Fibroblast of gingiva (primary cell): Measurements from ENCODE around the gene TGFBR2.
A peak's percentile ranks its signal among the peaks of the same experiment; 100 is the strongest.

Source experiments
- DNase-seq: peaks from one replicate; pipeline ENCODE4 v3.0.0-alpha.2; 2011; ENCODE audit warnings: low read depth

The TGFBR2 gene

DNA sequence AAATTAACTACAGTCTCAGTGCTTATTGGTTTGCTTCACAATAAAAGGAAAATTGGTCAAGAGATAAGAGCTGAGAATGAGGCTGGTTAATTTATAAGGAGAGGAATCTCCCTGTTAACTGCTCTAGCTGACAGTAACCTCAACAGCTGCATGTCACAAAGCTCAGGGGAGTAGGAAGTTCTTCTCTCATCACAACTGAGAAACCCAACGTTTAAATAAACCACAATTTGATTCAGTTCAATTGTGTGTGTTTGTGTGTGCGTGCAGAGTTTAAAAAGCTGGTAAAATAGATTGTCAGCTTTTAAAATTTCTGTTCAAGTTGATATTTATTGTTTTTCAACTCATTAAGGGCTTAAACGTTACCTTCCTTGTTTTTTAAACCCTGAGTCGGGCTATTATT lies 3.5 kb upstream of the TGFBR2 start:
- no peak for DNase-seq

DNA sequence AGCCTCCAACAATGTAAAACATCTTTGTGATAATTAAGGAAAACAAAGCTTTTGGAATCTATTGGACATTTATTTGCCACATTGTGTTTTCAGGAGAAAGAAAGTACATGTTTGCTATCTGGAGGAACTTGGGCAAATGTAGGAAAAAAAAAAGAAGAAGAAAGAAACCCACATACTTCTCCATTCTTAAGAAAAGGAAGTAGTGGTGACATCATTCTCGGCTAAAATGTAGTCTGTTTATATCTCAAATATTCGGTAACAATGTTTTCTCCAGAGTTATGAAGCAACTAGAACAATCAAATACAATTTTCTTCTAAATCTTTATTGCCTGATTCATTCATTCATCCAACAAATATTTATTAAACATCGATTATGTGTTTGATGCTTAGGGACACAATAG lies 2.3 kb upstream of the TGFBR2 start:
- peak; percentile 41 for DNase-seq

DNA sequence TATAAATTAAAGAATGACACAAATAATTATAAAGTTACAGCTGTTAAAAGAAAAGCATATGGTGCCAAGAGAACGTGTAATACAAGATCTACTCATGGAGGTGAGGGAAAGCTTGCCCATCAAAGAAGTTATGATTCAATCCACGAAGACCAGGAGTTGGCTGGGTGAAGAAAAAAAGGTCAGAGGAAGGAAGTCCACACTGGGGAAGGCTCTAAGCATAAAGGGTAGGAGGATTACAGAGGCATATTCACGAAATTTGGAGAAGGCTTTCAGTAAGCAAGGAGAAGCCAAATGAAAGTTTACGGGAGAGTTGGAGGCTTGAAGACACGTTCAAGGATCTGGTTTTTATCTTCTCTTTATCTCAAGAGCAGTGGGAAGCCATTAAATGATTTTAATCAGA lies 1.8 kb upstream of the TGFBR2 start:
- no peak for DNase-seq

DNA sequence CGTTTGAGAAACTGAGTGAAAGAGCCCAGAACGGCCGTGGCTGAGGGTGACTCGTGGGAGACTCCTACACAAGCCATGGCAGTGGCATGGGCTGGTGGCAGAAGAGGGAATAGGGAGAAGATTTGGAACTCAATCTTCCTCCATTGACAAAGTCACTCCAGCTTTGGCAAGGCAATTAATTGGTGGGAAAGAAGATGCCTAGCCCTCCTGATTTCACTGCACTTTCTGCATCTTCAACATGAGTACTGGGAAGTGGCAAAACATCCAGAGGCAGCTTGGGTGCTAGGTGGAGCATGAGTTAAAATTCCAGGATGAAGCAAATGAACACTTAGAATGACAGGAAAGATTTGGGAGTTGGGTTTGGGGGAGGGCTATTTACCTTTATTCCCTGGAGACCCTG lies 1.4 kb upstream of the TGFBR2 start:
- DNase-seq = no peak

DNA sequence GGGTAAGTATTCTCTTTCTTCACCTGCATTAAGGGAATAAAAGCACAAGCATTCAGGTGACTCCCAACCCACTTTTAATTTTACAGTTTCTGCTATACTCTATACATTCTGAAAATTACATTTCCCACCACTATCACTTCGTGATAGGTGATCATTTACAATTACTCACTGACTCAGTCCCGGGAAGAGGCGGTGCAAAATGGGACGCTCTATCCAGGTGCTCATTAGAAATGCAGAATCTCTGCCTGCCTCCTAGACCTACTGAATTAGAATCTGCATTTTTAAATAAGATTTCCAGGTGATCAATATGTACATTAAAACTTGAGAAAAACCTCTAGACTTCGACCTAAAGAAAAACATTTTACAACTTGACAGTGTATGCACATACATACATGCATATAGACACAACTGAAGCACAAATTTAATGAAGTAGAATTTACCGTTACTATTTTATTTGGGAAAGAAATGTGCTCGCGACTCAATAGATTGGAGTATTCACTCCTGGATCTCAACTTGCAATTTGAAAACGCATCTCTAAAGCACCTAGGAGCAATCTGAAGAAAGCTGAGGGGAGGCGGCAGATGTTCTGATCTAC lies 598 bp upstream of the TGFBR2 start:
- no peak for DNase-seq

DNA sequence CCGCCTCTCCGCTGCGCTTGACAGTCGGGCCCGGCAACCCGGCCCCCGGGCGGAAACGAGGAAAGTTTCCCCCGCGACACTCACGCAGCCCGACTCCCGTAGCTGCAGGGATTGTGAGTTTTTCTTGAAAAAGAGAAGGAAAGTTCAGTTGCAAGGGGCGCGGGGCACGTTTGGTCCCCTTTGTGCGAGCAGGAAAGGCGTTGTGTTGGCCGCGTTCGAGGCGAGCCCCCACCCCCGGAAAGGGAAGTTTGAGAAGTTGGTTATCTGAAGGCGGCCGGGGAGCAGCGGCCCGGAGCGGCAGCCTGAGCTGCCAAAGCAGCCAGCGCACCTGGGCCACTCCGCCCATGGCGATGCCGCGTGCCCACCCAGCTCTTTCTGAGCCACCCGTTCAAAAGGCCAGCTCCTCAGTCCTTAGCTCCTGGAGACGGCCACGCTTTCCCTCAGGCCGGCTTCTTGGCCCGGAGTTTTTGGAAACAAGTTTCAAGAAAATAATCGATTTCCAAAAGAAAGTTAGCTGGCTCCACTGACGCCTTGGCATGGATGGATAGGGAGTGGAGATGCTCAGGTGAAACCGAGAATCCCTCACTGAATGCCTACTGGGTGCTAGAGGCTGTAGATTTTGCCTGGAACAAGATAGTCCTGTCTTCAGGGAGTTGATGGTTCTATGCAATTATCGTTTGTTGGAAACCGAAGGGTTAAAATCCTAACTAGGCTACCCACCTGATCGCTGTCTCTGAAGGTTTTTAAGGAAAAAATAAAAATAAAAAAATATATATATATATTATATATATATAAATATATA lies 832 bp downstream of the TGFBR2 start:
- peak; percentile 18 for DNase-seq

DNA sequence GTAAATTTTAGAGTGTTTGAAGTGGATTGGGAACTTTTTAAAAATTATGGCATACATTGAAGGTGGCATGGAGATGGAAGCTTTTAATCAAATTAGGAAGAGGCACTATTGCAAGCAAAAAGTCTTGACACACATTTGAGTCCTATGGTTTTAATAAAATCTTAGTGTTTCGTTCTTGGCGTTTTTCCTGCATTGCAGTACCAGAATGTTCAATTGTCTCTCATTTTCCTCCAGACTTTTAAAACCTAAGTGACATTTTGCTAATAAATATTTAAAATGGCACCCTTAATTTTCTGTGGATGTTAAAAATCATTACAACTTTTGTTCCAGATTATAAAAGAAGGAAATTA lies 2.2 kb downstream of the TGFBR2 start:
- DNase-seq = peak; percentile 12

DNA sequence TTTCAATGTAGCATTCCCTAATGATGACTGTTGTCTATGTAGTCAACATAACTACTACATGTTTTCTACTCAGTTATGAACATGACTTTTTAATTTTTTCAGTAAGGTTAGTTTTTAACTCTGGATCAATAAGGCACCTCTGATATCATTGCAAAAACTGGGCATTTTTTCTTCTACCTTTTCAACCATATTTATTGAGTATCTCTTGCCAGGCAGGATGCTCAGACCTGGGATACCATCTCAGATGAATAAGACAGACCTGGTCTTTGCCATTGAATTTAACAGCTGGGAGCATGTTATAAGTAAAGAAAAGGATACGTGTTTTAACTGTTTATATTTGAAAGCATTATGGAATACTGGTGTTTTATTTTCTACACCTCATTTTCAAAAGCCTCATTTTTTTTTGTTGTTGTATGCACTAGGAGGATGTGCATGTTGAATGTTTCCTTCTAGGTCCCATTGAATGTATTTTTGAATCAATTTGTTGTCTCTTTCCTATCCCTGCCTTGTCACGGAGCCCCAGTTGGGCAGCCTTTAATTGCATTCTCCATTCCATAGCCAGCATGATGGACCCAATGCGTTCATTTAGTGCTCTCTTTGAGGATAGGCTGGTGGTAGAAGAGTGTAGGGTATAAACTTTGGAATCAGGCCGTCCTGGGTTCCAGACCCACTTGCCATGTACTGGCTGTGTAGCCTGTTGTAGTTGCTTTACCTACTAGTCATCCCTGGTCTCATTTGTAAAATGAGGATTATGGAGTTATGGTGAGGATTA lies 3.7 kb downstream of the TGFBR2 start:
- no peak for DNase-seq

DNA sequence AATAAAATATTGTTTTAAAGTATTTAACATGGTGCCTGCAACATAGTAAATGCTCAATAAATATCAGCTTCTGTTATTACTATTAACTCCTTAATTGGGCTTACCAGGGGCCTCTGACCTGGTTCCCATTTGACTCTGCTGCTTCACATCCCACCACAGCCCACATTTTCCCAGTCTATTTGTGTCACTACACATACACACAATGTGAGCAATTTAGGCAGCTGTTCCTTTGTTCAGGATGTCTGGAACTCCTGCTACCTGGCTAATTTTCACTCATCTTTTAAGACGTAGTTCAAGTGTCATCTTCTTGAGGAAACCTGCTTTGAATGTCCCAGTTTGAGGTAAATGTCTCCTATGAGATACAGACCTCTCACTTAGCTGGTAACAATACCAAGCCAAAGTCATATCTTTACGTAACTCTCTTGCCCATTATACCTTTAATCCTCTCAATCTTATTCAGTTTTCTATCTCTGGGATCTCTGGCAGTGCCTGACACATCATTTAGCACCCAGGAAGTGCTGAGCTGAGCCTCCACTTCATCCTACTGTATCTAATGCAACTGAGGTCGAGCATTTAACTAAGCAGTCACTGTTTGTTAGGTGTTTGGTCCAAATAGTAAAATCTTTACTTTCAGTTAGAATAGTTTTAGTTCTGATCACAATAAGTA lies 4.4 kb downstream of the TGFBR2 start:
- DNase-seq = no peak

DNA sequence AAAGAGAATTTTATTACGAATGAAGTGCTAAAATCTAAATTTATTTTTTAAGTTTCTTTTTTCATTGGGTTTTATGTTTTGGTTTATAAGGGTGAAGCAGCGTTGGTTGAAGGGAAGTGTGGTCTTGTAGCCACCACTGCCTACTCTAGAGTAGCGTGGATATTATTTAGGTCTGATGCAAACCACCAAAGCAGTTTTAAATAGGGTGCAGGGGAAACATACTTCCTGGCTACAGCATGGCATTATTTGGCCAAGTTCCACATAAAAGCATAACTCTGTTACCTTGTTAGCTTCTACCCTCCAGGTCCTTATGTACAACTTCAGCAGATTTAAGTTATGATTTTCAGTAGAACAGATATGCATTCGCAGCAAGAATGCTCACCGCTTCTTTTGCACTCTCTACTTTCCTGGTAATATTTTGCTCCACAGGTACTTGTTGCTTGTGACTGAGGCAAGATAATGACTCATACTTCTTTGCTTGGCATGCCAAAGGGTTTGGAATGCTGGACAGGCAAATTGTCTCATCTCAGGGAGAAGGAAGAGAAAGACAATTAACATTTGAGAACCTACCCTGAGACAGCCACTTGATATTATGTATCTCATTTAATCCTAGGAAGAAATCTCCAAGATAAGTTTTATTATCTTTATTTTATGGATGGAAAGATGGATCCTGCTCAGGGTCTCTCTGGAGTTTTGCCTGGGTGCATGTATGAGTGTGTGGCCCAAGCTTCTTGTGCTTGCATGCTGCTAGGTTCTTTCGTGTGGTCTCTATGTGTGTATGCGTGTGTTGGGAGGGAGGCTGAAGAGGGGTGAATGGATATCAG lies 5.4 kb downstream of the TGFBR2 start:
- DNase-seq = peak; percentile 27

DNA sequence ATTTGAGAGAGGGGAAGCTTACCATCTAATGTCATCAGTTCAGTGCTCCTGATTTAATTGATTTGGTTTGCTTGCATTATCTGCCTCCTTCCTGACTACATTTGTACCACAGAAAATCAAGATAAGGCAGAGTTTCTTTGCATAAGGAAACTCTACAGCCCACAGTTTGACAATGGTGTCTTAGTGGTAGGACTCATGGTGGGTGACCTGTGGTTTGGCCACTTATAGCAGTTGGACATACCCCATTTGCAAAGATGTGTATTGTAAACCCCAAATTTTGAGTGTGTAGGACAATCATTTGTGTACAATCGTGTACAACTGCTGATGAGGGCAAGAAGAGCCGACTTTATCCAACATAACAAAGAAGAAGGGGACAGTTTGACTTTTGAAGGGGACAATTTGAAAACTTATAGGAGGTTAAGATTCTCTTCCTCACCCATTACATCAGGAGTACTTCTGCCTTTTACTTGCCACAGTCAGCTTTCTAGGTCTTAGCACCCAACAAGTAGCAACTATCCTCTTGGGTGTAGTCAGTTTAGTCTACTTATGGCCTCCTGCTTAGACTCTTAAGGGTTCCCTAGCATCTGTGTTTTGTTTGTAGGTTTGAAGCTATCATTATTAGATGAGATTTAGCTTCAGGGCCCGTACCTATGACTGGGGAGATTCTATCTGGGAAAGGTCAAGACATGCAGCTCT lies 6.2 kb downstream of the TGFBR2 start:
- no peak for DNase-seq

DNA sequence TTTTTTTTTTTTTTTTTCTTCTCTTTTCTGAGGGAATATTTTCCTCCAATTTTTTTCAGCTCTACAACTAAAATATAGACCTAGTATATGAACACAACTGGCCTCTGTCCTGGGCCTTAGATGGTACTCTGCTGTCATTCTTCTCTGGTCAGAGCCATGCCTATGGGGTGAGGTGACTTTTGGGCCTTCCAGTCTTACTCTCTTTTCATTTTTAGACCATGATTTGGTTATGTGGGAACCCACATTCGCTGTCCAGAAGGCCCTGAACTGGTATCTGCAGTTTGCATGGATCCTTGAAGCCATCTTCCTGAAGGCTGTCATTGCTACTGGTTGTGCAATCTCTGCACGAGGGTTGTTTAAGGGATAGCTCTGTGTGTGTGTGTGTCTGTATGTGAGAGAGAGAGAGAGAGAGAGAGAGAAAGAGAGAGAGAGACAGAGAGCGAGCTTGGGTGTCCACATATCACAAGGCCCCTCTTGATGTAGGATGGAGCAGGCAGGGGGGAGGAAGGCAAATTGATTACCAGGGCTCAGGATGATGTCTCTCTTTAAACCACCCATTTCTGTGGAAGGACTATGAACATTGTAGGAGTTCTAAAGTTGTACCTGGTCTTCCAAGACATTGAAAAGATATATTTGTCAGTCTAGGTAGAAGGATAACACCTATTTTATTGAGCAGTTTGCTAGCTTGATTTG lies 6.9 kb downstream of the TGFBR2 start:
- DNase-seq = peak; percentile 14

DNA sequence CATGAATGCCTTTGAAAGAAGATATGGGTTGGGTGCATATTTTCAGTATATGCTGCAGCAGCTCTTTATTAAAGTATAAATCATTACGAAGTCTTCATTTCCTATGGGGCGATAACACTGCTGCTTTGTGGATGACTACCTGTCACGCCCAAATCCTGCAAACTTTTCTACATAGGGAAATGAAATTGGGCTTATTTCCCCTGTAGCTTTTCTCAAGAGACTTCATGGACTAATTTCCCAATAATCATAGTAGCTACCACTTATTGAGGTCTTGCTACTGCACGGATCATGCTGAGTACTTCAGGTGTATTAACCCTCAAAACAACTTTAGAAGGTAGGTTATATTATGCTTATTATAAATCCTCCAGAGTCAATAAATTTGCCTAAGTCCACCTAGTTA lies 8.0 kb downstream of the TGFBR2 start:
- no peak for DNase-seq

DNA sequence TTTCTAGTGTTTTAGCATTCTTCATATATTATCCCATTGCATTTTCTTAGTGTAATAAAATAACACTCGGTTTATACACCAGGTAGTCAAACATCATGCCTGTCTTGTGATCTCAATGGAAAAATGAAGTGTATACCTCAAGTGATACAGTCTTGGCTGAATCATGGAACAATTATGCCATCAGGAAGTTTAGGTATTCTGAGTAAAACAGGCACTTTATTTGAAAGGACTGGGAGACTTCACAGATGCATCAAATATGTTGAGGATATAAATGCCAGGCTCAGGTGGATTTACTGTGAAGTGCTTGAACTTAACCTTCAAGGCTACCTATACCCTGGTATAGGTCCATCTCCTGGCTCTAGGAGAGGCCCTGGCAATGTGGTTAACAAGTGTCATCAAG lies 8.5 kb downstream of the TGFBR2 start:
- no peak for DNase-seq

DNA sequence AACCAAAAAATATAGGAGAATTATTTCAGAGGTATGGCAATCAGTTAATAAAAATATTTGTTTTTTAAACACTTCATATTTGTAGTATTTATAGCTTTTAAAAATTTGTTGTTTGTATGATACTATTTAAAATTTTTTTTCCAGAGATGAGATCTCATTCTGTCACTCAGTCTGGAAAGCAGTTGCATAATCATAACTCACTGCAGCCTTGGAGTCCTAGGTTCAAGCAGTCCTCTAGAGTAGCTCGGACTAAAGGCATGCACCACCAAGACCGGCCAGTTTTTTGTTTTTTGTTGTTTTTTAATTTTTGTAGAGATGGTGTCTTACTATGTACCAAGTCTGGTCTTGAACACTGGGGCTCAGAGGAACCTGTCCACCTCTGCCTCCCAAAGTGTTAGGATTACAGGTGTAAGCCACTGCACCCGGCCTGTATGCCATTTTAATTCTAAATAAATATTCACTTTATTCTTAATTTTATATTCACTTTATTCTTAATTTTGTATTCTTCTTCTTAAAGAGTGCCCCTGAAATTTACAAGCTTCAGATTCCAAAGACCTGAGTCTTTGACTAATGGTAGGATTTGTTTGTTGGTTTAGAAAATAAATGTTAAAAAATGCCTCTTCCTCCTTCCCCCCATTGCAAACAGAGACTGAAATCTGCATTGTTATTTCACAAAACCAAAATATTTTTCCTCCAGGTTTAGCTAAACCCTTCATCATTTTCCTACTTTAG lies 9.4 kb downstream of the TGFBR2 start:
- no peak for DNase-seq

DNA sequence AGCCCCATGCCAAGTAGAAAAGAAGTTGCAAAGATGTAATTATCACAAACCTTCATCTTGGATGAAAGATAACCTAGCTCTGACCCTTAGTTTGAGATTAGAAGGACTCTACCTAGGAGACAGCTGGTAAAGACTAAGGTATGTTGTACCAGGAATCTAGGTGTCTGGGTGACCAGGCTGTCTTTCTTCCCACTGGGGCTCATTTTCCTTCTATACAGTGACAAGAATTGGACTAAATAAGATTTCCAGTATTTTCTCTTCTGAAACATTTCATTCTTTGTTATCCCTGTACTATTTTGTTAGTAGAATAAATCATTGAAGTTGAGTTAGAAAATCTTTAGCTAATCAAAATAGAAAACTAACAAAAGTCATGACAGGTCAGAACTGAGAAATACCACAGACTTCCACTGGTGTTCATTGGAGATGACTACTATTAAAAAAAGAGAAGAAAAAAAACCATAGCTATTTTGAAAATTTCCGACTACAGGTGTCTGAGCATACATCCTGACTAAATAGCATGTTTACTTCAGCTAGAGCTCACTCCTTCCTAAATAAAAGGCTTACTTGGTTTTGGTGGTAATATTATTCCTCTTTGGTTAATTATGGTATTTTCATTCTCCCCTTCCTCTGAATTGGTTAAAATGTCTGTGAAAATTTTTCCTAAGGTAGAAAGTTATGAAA lies 10.1 kb downstream of the TGFBR2 start:
- DNase-seq = no peak

DNA sequence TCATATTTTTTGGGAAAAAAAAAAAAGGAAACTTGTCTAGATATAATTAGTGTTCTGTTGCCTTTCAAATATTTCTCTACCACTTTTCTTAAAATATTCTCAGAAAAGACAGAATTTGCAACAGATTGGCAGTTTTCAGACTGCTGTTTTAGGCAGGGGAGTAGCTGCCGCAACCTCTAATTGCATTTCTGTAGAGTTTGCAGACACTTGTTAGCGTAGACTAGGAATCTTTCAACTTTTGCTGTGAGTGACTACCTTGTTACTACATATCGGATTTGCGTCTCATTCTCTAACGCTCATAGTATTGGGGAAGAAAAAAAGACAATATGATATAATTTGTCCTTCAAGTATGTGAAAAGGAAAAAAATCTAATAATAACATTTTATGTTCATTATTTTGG lies 10.7 kb downstream of the TGFBR2 start:
- no peak for DNase-seq

DNA sequence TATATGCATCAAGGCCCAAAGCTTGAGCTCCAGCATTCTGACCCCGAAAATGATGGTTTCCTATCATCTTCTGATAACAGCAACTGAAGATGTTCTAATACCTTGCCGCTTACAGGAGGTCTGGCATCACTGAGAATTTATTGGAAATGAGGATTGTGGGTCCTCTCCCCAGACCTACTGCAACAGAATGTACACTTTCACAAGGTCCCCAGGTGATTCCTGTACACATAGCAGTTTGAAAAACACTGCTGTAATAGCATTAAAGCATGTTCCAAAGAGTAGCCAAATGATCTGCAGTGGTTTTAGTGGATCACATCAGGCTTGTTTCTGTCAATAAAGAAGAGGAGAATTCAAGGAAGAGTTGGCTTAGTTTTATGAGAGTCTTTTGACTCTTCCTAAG lies 11.3 kb downstream of the TGFBR2 start:
- DNase-seq = no peak

DNA sequence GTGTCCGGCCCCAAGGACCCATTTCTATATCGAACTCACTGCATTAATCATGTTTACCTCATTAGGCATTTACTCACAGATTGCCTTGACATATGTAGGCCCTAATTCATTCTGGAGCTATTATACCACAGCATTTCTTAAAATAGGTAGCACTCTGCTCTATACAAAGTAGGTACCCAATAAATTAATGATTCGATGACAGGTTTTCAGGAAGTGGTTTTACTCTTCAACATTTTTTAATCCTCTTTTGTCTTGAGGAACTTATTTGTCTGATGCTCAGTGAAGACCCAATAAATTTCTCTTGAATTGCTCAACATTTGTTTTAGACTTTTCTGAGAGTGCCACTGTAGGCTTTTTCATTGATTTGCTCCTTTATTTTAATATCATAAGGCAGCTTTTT lies 12.1 kb downstream of the TGFBR2 start:
- DNase-seq = no peak
